CD14-positive monocyte (primary cell): ENCODE data around the gene TBXAS1. TPM values are rescaled to one million over a fixed set of nuclear protein-coding genes. Genes with fewer than 3 reads are reported as not detected.
A peak's percentile ranks its signal among the peaks of the same experiment; 100 is the strongest.

ENCODE experiments used
- DNase-seq, 3 donors: peaks; one replicate each; pipeline ENCODE4 v3.0.0-alpha.2; 2011 to 2022
- H2AFZ ChIP-seq: 2 replicates; pipeline ENCODE4 v1.6.0; 2012; ENCODE audit warnings: mild to moderate bottlenecking, low read depth, low read length, inconsistent platforms; ENCODE audit not compliant: insufficient read depth, poor library complexity, severe bottlenecking
- H3K27ac ChIP-seq, 2 donors: 1 replicate in 1 of 2; 2 replicates in 1 of 2; pipeline ENCODE4 v1.5.1; 2012 to 2013; ENCODE audit warnings: low read length in 2 of 2, control low read depth in 1 of 2, inconsistent platforms in 1 of 2, low read depth in 1 of 2, mild to moderate bottlenecking in 1 of 2
- H3K27me3 ChIP-seq, 2 donors: one replicate each; pipeline versions ENCODE4 v1.6.0 to v1.6.1; 2011 to 2013; ENCODE audit warnings: low read length in 2 of 2; ENCODE audit not compliant: control insufficient read depth in 2 of 2, insufficient read depth in 2 of 2
- H3K36me3 ChIP-seq, 2 donors: replicated peaks in 1 of 2; 1 replicate in 1 of 2; 2 replicates in 1 of 2; pipeline versions ENCODE4 v1.5.1 to v1.6.1; 2012 to 2013; ENCODE audit warnings: low read length in 2 of 2, control low read depth in 1 of 2, inconsistent platforms in 1 of 2, mild to moderate bottlenecking in 1 of 2; ENCODE audit not compliant: insufficient read depth in 2 of 2, control insufficient read depth in 1 of 2
- H3K4me1 ChIP-seq, 2 donors: 1 replicate in 1 of 2; 2 replicates in 1 of 2; pipeline versions ENCODE4 v1.5.1 to v1.6.1; 2012 to 2013; ENCODE audit warnings: low read length in 2 of 2, control low read depth in 1 of 2, inconsistent platforms in 1 of 2, mild to moderate bottlenecking in 1 of 2, moderate library complexity in 1 of 2; ENCODE audit not compliant: insufficient read depth in 2 of 2, control insufficient read depth in 1 of 2
- H3K4me2 ChIP-seq: replicated peaks from 2 replicates; pipeline ENCODE3; 2012; ENCODE audit warnings: low read length, moderate library complexity, mild to moderate bottlenecking; ENCODE audit not compliant: poor library complexity, severe bottlenecking; ENCODE audit errors: extremely low read depth
- H3K4me3 ChIP-seq, 3 experiments: fragments of 200-600 bp in 1 of 3; sonication (generic) in 1 of 3; replicated peaks in 1 of 3; 1 replicate in 2 of 3; 2 replicates in 1 of 3; pipeline ENCODE4 v1.5.1; 2011 to 2013; ENCODE audit warnings: low read length in 3 of 3, mild to moderate bottlenecking in 3 of 3, control low read depth in 2 of 3, low read depth in 2 of 3, inconsistent platforms in 1 of 3, moderate library complexity in 1 of 3
- H3K79me2 ChIP-seq: 2 replicates; pipeline ENCODE4 v1.6.0; 2012; ENCODE audit warnings: mild to moderate bottlenecking, control low read depth, inconsistent platforms, low read length, moderate library complexity; ENCODE audit not compliant: insufficient read depth
- H3K9ac ChIP-seq: 2 replicates; pipeline ENCODE4 v1.6.0; 2017; ENCODE audit warnings: low read length, mild to moderate bottlenecking; ENCODE audit not compliant: insufficient read depth, poor library complexity, severe bottlenecking
- H3K9me3 ChIP-seq, 2 donors: replicated peaks in 1 of 2; 1 replicate in 1 of 2; 2 replicates in 1 of 2; pipeline versions ENCODE4 v1.5.1 to v1.6.1; 2012 to 2013; ENCODE audit warnings: low read length in 2 of 2, control low read depth in 1 of 2; ENCODE audit not compliant: control insufficient read depth in 1 of 2, insufficient read depth in 1 of 2
- H4K20me1 ChIP-seq: 2 replicates; pipeline ENCODE4 v1.6.0; 2012; ENCODE audit warnings: mild to moderate bottlenecking, low read length, control low read depth, moderate library complexity; ENCODE audit not compliant: insufficient read depth
- H3K27ac Mint-ChIP-seq, 7 donors: one replicate each; pipeline ENCODE4 v1.8.0; 2020; ENCODE audit warnings: mild to moderate bottlenecking in 7 of 7, mixed read lengths in 7 of 7, moderate library complexity in 6 of 7, inconsistent platforms in 2 of 7
- H3K27me3 Mint-ChIP-seq, 3 donors: one replicate each; pipeline ENCODE4 v1.8.0; 2021 to 2022; ENCODE audit warnings: low read depth in 3 of 3, mild to moderate bottlenecking in 3 of 3, mixed read lengths in 3 of 3, moderate library complexity in 3 of 3, inconsistent platforms in 1 of 3
- H3K36me3 Mint-ChIP-seq, 2 donors: one replicate each; pipeline ENCODE4 v1.8.0; 2020; ENCODE audit warnings: mixed read lengths in 2 of 2, inconsistent platforms in 1 of 2, mild to moderate bottlenecking in 1 of 2
- H3K4me1 Mint-ChIP-seq: one replicate; pipeline ENCODE4 v1.8.0; 2020; ENCODE audit warnings: mild to moderate bottlenecking, mixed read lengths
- H3K4me3 Mint-ChIP-seq, 2 donors: one replicate each; pipeline ENCODE4 v1.8.0; 2020; ENCODE audit warnings: mild to moderate bottlenecking in 2 of 2, mixed read lengths in 2 of 2, moderate library complexity in 1 of 2
- H3K9me3 Mint-ChIP-seq, 7 donors: one replicate each; pipeline ENCODE4 v1.8.0; 2020 to 2022; ENCODE audit warnings: mixed read lengths in 7 of 7, mild to moderate bottlenecking in 6 of 7, moderate library complexity in 6 of 7, inconsistent platforms in 2 of 7
- WGBS: methylation state at CpG from one replicate; pipeline ENCODE4 v1.1.5; 2013; ENCODE audit warnings: missing lambda C conversion rate; ENCODE audit not compliant: insufficient coverage; 5-methylcytosine and 5-hydroxymethylcytosine counted together
- intact Hi-C, 2 donors: fragments of 100-400 bp; cut with micrococcal nuclease; formaldehyde crosslinking; loops; one replicate each; pipeline versions ENCODE4 v1.15.0 to v1.15.1; 2023
- polyA plus RNA-seq, 3 donors: library from polyadenylated mRNA; depleted of rRNA in 1 of 3; unstranded in 2 of 3; stranded (reverse) in 1 of 3; fragments of 300-500 nt in 2 of 3; fragments of >200 nt in 1 of 3; fragmentation: Illumina TruSeq in 2 of 3; gene quantifications; 1 replicate in 2 of 3; 2 replicates in 1 of 3; pipeline ENCODE4 v1.2.3, GENCODE V29; 2012 to 2021
- TF ChIP-seq, protein P1 (sequence below): fragments of 200-600 bp; IDR thresholded peaks from one replicate; pipeline ENCODE4 v1.8.0; 2022; ENCODE audit warnings: antibody characterized with exemption, mild to moderate bottlenecking

Gene TBXAS1
- polyA plus RNA-seq, 3 donors: 289 to 335 (median 298) TPM

DNA sequence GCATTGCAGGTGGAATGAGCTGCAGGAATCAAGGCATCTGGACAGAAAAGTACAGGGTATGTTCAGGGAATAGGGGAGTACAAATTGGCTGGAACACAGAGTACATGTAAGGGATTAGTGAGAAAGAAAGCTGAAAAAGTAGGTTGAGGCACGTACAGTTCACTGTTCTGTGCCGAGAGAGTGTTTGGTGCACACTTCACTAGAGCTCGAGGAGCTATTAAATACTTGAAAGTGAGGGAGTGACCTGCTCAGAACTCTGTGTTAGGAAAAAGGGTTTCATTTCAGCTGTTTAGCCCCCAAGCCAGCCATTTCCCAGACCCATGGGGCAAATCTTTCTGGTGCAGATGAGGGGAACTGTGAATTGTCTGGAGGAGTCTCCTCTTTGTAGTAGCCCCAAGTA is 115.2 kb downstream of the TBXAS1 start:
- intact Hi-C loops: no loop called here
- Mint-ChIP-seq H3K27me3 (peaks cover 0 to 1% (median 0%) of the 10 kb centered on the region in 3 donors), H3K27ac (peak overlapping the region in 1 of 7 donors; percentile 39)

GRCh38 chr7:139946533-139946932 is 117.5 kb downstream of the TBXAS1 start:
- Mint-ChIP-seq H3K27me3 (no peaks in the 10 kb centered on the region), H3K36me3 (peaks cover 70 to 83% of the 10 kb centered on the region in 2 donors), H3K4me1 (peaks cover 13% of the 10 kb centered on the region), H3K4me3 (no peak overlapping the region), H3K9me3 (peaks cover 14 to 20% (median 19%) of the 10 kb centered on the region in 7 donors), H3K27ac (peak overlapping the region in 6 of 7 donors; percentile 0 to 71 (median 58))
- Histone ChIP-seq H3K27me3 (no peaks in the 10 kb centered on the region), H3K36me3 (peaks cover 43 to 82% of the 10 kb centered on the region in 2 donors), H3K4me2 (no peak overlapping the region), H3K4me1 (peaks cover 5 to 8% of the 10 kb centered on the region in 2 donors), H3K9me3 (peaks cover 0 to 12% of the 10 kb centered on the region in 2 donors), H3K9ac (no peak overlapping the region), H3K79me2 (no peaks in the 10 kb centered on the region), H2AFZ (no peak overlapping the region), H4K20me1 (peaks cover 93% of the 10 kb centered on the region), H3K4me3 (no peak overlapping the region), H3K27ac (peak overlapping the region in 1 of 2 donors; percentile 39)
- DNase-seq: peak; percentile 37 to 44 (median 42)
- intact Hi-C loops: loop anchor here in 1 of 2 donors (5.0 kb wide), 1 partner anchor 299 kb away; no protein-coding TSS in a partner anchor
- TF ChIP-seq, protein P1, sequence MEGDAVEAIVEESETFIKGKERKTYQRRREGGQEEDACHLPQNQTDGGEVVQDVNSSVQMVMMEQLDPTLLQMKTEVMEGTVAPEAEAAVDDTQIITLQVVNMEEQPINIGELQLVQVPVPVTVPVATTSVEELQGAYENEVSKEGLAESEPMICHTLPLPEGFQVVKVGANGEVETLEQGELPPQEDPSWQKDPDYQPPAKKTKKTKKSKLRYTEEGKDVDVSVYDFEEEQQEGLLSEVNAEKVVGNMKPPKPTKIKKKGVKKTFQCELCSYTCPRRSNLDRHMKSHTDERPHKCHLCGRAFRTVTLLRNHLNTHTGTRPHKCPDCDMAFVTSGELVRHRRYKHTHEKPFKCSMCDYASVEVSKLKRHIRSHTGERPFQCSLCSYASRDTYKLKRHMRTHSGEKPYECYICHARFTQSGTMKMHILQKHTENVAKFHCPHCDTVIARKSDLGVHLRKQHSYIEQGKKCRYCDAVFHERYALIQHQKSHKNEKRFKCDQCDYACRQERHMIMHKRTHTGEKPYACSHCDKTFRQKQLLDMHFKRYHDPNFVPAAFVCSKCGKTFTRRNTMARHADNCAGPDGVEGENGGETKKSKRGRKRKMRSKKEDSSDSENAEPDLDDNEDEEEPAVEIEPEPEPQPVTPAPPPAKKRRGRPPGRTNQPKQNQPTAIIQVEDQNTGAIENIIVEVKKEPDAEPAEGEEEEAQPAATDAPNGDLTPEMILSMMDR: peak; percentile 27
- no CpG with 5 or more reads among the region's 2 CpGs for WGBS

More for the DNA sequence above, 115.2 kb downstream of the TBXAS1 start:
- H3K9ac ChIP-seq: no peak overlapping the region
- no peak overlapping the region for H3K4me2 ChIP-seq
- peaks cover 50 to 86% of the 10 kb centered on the region in 2 donors for H3K36me3 ChIP-seq
- no peaks in the 10 kb centered on the region for H3K27me3 ChIP-seq
- H3K27ac ChIP-seq: no peak overlapping the region
- no peak for DNase-seq
- no peaks in the 10 kb centered on the region for H3K79me2 ChIP-seq
- no peak overlapping the region for H3K4me3 ChIP-seq
- no peak overlapping the region for H3K4me3 Mint-ChIP-seq
- peaks cover 5 to 8% of the 10 kb centered on the region in 2 donors for H3K4me1 ChIP-seq
- H4K20me1 ChIP-seq: peaks cover 96% of the 10 kb centered on the region
- no peak overlapping the region for H2AFZ ChIP-seq
- peaks cover 0 to 12% of the 10 kb centered on the region in 2 donors for H3K9me3 ChIP-seq
- peaks cover 14 to 20% (median 19%) of the 10 kb centered on the region in 7 donors for H3K9me3 Mint-ChIP-seq
- TF ChIP-seq, protein P1: no peak
- peaks cover 80 to 87% of the 10 kb centered on the region in 2 donors for H3K36me3 Mint-ChIP-seq
- H3K4me1 Mint-ChIP-seq: peaks cover 23% of the 10 kb centered on the region
- 100% methylated on average over 3 of the region's 3 CpGs for WGBS
